ENCODE measurements around the gene POGLUT3.

The POGLUT3 gene

DNA sequence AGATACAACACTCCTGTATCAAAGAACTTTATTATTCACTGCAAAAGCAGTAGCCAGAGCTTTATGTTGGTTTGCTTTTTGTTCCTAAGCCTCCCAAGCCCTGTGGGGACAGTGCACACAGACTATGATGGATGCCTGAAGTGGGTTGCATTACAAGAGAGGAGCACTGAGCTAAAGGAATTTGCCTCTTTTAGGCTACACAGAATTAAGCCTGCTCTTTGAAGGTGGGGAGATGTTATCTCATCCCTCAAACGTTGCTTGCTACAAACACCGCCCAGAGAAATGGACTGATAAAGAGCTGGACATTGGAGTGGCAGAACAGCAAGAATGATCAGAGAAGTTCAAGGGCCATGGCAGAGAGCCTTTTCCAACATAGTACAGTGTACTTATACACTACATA is 2.5 kb upstream of the POGLUT3 start:
- no peak for DNase-seq (ENCODE audit: low read depth)

DNA sequence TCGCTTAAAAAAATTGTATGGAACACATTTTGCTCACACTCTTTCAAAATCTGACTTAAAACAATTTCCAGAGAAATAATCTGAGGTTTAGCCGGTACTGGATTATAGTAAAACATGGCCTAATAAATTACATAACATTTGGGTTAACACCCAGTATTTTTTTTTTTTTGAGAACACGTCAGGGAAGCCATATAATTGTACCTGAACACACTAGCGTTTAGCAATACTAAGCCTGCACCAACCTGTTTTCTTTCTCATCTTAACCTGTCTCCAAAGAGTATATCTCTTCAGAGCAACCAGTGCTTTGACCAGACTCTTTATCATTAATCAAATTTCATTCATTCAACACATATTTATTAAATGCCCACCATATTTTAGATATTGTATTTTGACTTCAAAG is 2.0 kb upstream of the POGLUT3 start:
- no peak for DNase-seq (ENCODE audit: low read depth)

DNA sequence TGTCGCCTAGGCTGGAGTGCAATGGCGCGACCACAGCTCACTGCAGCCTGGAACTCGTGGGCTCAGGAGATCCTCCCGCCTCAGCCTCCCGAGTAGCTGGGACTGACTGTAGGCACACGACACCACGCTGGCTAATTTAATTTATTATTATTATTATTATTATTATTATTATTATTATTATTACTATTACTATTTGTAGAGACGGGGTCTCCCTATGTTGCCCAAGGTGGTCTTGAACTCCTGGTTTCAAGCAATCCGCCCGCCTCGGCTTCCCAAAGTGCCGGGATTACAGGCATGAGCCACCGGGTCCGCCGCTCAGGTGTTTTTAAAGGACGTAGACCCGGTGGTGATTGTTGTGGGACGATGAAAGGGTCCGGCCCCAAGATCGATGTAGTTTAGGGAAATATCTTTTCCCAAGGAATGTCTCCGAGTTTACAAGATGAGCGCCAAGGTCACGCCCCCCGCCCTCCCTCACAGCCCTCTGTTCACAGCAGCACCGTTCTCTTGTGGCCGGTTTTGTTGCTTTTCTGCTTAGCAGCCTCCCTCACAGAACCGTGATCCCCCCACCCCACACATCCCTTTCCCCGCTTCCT is 728 bp upstream of the POGLUT3 start:
- no peak for DNase-seq (ENCODE audit: low read depth)

DNA sequence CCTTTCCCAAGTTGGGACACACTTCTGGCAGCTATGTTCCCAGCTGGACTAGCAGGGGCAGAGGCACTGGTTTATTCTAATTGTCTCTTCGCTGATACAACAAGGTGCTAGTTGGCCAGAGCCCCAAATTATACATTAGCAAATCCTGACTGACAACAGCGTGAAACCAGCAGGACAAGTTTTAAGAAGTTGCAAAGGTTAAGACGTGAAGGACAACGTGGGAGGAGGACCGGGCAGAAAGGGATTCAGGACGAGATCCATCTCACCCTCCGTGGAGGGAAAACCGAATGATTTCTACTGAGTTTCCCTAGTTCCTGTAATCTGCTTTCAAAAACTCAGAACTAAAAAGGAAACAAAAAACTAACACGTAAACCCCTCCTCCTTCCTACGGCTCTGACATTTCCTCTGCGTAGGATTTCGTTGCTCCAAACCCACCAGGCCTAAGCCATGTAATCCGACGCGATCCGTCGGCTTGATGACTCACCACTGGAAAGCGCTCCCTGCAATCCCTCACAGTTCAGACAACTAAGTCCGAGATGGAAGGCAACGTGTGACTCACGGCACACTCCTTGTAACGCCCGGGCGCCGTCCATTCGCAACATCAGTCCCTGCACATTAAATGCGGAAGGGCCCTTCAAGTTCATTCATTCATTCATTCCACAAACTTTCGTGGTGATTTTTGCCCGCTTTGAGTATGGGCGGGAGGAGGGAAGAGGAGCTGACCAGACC is 703 bp downstream of the POGLUT3 start:
- peak; percentile 73 for DNase-seq (ENCODE audit: low read depth)

DNA sequence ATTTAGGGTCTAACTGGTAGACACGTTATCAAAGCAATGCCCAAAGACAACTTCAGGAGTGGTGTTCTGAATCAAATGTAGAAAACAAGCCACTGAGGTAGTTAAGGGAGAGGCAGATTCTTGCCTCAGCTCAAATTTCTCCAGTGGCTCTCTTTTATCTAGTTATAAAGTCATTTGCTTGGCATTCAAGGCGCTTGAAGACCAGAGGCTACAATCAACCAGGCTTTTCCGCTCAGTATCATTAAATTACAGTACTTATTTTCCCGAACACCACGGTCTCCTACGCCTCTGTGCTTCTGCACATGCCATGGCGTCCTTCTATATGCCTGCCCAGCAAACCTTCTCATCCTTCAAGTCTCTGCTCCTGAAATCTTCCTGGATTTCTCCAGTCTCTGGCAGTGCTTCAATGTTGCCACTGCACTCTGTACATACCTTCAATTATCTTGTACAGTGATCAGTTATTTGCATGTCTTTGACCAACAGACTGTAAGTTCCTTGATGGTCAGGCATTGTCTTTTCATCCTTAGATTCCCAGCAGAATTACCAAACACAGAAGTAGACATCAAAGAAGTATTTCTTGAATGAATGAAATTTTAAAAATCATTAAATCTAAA is 1.4 kb downstream of the POGLUT3 start:
- DNase-seq (ENCODE audit: low read depth) = no peak

DNA sequence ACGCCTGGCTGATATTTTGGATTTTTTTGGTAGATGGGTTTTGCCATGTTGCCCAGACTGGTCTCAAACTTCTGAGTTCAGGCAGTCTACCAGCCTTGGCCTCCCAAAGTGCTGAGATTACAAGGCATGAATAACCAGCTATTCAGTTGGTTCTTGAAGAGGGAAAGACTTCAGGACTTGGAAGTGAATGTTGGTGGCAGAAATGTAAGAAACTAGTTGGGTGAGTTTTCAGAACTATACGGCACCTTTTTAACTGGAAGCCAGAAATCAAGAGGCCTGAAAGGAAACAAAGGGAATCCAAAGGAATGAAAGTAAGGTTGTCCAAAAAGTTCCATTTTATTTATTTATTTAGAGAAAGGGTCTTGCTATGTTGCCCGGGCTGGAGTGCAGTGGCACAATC is 2.9 kb downstream of the POGLUT3 start:
- no peak for DNase-seq (ENCODE audit: low read depth)

DNA sequence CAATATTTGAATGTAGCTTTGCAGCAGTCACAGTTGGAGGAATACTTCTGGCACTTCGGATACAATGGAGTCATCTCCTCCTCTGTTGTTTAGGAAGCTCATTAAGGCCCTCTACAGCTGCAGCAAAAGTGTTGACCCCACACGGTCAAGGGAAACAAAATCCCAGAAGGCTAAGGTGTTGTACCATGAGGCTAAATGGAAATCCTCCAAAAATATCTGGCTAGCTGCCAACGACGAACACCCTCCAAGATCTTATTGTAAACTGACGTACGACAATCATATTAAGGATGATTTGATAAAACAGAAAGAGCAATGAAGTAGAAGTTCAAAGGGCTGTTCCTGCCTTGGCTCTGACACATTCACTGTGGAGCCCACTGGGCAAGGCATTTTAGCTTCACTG is 4.0 kb downstream of the POGLUT3 start:
- DNase-seq (ENCODE audit: low read depth) = no peak

DNA sequence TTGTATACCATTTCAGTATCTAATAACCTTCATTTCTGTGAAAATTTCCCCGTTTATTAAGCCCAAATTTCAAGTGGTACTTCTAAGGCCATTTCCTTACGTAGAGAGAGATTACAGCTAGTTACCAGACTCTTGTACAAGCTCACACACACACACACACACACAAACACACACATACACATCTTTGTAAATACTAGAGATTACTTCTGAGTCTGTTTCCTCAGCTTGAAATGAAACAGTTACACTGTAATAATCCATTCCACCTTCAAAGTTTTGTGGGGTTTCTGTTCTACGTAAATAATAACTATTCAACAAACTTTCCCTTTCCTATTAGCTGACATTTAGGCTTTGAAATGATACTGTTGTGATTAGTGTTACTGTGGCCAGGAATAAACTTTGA is 6.2 kb downstream of the POGLUT3 start:
- no peak for DNase-seq (ENCODE audit: low read depth)

DNA sequence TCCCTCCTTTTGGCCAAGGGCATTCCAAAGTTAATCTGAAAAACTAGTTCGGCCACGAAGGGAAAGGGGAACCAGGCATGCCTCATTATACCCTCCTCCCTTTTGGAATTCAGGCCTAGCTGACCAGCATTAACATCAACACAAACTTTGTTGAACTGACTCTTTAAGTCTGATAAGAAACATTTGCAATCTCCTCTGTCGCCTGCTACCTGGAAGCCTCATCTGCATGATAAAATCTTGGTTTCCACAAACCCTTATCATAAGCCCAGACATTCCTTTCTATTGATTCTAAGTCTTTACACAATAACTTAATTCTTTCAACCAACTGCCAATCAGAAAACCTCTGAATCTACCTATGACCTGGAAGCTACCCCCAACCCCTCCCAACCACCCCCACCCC is 11.4 kb downstream of the POGLUT3 start:
- no peak for DNase-seq (ENCODE audit: low read depth)

DNA sequence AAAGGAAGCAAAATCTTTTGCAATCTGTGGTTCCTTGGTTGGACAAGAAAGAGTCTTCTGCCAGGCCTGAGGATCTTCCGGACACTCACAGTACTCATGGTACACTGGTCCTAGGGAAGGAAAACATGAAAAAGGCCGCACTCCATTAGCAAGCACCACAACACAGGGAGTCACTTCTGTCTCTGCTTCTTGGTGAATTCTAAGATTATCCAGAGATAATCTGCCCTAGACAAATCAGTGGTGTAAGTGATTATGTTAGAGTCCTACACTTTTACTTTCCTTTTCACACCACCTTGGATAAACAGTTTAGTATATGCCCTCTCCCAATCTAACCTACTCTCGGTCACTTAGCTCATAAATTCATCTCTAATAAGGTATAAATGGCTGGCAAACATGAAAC is 11.9 kb downstream of the POGLUT3 start:
- DNase-seq (ENCODE audit: low read depth) = no peak

DNA sequence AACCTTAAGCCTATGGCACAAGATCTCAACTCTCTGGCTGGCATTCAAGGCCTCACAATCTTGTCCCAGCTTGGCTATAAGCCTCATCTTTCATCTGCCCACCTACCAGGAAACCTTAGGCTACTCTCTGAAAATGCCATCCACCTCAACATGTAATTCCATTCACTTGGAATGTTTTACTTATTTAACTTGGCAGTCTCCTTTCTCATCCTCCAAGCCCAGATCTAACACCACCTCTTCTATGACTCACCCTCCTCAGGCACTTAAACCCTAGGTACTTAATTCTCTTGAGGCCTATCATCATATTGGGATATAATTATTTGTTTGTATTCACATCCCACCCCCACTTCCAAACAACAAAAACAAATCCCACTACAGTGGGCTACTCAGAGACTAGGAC is 15.0 kb downstream of the POGLUT3 start:
- no peak for DNase-seq (ENCODE audit: low read depth)

DNA sequence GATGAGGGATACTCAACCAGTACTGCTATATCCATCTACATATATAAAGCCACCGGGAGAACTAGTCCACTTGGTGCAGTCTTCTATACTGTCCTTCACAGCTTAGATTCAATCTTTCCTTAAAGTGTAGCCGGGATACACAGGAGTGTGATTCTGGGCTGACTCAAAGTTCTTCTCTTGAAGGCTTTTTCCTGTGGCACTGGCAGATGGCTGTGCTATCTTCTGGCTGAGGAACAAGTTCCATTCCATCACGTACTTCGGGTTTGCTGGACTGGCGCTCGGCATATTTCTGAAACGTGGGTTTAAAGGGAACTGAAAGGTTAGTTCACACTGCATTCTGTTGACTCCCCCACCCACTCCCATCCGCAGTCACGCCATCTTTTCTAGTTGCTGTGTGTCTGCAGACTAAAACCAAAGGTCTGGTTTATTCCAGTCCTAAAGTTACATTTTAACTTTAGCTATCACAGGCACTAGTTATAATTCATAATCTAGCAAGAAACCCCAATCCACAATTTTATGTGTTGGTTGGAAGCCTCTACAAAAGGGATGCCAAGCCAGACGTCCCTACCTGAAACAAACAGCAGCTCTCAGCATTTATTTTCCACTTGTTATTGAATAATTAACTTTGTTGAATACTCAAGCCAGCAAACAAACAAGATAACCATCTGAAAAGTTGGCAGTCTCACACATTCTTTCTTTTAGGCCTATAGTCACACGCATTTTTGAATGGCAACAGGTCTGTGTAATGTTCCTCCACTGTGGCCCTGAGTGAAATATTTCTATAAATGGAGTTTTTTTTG is 23.3 kb downstream of the POGLUT3 start:
- no peak for DNase-seq (ENCODE audit: low read depth)

DNA sequence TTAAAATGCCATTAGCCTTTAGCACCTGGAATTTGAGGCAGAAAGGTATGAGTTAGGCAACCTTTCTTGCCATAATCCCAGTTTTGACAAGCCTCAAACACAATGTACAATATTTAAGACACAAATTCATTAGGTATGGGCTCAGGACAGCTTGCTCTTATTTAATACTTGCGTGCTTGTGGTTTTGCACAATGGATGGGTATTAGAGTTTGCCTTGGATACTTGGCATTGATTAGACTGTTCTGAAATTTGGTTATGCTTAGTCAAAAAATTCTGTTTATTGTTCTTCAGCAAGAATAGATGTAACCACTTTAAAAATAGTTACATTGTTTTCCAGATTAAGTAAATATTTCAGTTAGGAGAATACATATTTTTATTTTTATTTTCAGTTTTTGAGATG is 25.5 kb downstream of the POGLUT3 start:
- no peak for DNase-seq (ENCODE audit: low read depth)

DNA sequence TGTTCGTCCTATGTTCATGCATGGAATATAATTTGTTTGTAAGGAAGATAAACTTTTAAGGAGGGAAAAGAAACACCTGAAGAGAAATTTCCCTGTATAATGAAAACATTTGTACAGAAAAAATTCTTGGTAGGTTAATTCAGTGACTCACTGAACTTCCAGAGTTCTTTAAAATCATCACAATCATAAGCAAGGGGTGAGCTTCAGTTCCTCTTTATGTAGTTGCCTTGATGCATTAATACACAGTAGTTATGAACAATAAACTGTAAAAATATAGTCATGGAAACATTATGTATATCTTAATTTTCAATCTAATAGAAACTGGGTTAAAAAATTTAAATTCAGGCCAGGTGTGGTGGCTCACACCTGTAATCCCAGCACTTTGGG is 29.7 kb downstream of the POGLUT3 start:
- no peak for DNase-seq (ENCODE audit: low read depth)

DNA sequence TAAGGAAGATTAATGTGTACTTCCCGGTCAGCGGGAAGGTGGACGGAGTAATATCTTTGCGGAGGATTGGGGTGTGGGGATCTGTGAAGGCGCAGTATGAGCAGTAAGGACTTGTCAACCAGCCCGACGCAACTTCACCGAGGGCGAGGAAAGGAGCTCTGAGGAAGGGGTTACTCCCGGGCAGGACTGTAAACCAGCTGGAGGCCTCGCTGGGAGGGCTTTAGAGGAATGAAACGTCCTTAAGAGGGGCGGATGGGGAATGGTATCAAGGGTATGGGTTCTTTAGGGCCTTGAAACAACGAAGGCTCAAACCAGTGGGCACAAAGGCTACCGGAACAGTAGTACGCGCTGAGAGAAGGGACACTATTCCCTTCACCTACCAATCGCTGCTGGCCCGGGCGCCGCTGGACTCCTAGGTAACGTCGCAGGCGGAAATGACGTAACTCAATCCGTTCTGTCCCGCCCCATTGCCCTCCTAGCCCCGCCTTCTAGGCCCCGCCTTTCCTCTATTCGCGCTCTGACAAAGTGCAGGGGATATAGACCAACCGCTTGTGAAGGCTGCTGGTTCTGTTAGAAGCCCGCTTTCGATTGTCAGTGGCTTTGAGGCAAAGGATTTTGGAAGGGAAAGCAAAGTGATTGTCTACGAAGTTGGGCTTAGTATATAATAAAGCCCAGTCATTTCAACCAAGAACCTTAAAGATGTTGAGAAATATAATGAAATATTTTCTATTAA is 30.9 kb downstream of the POGLUT3 start, which contains the start of gene C11orf65:
Gene C11orf65 (minus strand): TSS at position 439 of the 733 bp plus-strand sequence. CDS start 5,970 bp downstream, outside the sequence.
- peak; percentile 92 for DNase-seq (ENCODE audit: low read depth)

DNA sequence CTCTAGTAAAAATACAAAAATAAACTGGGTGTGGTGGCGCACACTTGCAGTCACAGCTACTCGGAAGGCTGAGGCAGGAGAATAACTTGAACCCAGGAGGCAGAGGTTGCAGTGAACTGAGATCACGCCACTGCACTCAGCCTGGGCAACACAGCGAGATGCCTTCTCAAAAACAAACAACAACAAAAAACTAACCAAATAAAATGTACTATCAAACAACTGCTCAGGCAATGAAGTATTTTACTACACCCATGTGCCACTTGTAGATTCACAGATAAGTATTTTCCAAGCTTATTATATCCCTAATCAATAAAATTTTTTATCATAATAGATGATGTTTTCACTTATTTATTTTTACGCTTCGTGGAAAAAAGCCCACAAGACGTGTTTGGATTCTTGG is 31.8 kb downstream of the POGLUT3 start:
- no peak for DNase-seq (ENCODE audit: low read depth)

DNA sequence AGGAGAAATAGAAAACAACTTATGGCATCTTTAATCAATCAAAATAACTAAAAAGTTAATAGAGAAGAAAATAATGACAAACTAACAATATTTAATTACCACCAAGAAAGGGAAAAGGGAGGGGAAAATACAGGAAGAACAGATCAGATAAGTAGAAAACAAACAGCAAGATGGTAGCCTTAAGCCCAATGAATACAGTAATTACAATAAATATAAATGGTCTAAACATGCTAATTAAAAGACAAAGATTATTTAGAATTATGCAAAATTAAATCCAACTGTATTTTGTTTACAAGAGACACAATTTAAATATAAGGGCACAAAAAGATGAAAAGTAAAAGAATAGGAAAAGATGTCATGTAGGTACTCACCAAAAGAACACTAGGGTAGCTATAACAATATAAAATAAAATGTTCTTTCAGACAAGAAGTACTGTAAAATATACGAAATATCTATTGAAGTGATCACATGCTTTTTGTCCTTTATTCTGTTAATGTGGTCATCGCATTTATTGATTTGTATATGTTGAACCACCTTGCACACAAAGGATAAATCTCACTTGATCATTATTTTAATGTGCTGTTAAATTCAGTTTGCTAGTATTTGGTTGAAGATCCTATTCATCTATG is 44.9 kb downstream of the POGLUT3 start:
- DNase-seq (ENCODE audit: low read depth) = no peak

All from T follicular helper cell (primary cell).